ENCODE measurements around the gene SYNDIG1.

The SYNDIG1 gene

DNA sequence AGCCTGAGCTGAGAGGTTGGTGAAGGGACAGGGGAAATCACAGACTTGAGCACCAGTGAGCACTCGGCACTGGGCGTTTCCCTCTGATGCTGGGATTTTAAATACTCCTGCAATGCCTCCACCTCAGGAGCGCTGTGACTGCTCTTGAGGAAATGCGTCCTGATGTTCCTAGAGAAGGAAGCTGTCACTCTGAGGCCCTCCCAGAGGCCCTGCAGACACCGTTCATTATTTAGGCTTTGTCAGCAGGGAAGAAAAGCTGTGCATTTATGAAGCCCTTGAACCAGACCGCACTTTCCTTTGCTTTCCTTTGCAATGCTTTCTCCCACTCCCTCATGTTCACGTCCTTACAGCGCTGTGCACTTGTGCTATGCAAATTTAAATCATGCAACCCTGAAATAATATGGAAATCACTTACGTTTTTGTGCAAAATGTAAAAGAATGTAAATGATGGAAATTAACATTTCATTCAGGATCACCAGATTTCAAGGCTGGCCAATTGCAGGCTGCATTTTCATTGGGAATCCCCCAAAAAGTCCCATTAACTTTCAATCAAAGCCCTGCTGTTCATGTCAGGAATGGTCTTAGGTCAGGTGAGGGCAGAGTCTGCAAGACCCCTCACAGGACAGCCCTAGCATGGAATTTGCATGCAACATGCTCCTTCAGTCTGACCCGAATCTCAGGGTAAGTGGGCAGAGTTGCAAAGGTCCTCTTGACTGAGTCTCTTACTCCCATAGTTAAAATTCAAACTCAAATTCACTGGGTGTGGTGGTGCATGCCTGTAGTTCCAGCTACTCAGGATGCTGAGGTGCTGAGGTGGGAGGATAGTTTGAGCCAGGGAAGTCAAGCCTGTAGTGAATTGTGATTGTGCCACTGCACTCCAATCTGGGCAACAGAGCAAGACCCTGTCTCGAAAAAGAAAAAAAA is 45.8 kb upstream of the SYNDIG1 start:
- Histone ChIP-seq H3K27ac (no peak overlapping the region), H3K27me3 (replicated peaks) (no peaks in the 10 kb centered on the region), H3K36me3 (replicated peaks) (no peaks in the 10 kb centered on the region), H3K4me3 (ENCODE audit: low read depth, low read length) (no peak overlapping the region)
- in situ Hi-C loops (cut with HindIII; ENCODE audit: low pct_ligation_motif_present, low sequenced_read_pairs): no loop called here
- TF ChIP-seq, protein P1, sequence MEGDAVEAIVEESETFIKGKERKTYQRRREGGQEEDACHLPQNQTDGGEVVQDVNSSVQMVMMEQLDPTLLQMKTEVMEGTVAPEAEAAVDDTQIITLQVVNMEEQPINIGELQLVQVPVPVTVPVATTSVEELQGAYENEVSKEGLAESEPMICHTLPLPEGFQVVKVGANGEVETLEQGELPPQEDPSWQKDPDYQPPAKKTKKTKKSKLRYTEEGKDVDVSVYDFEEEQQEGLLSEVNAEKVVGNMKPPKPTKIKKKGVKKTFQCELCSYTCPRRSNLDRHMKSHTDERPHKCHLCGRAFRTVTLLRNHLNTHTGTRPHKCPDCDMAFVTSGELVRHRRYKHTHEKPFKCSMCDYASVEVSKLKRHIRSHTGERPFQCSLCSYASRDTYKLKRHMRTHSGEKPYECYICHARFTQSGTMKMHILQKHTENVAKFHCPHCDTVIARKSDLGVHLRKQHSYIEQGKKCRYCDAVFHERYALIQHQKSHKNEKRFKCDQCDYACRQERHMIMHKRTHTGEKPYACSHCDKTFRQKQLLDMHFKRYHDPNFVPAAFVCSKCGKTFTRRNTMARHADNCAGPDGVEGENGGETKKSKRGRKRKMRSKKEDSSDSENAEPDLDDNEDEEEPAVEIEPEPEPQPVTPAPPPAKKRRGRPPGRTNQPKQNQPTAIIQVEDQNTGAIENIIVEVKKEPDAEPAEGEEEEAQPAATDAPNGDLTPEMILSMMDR (IDR thresholded peaks at IDR 0.05; ENCODE audit: low read depth, low read length, missing control alignments): no peak
- DNase-seq: no peak

- TF ChIP-seq, protein P1 (IDR thresholded peaks at IDR 0.05; ENCODE audit: low read depth, low read length, missing control alignments): no peak
- H3K27ac ChIP-seq: no peak overlapping the region
- H3K4me3 ChIP-seq (ENCODE audit: low read depth, low read length): no peak overlapping the region
- no peaks in the 10 kb centered on the region for H3K27me3 ChIP-seq (replicated peaks)
- DNase-seq: no peak
- no peaks in the 10 kb centered on the region for H3K36me3 ChIP-seq (replicated peaks)
- in situ Hi-C loops (cut with HindIII; ENCODE audit: low pct_ligation_motif_present, low sequenced_read_pairs): no loop called here
Measured at GRCh38 chr20:24425523-24426135, 43.8 kb upstream of the SYNDIG1 start.

GRCh38 chr20:24431279-24432045 is 38.0 kb upstream of the SYNDIG1 start:
- no peak for DNase-seq
- in situ Hi-C loops (cut with HindIII; ENCODE audit: low pct_ligation_motif_present, low sequenced_read_pairs): no loop called here
- H3K36me3 ChIP-seq (replicated peaks): no peaks in the 10 kb centered on the region
- no peak overlapping the region for H3K4me3 ChIP-seq (ENCODE audit: low read depth, low read length)
- TF ChIP-seq, protein P1 (IDR thresholded peaks at IDR 0.05; ENCODE audit: low read depth, low read length, missing control alignments): no peak
- H3K27me3 ChIP-seq (replicated peaks): no peaks in the 10 kb centered on the region
- no peak overlapping the region for H3K27ac ChIP-seq

- Histone ChIP-seq H3K4me3 (ENCODE audit: low read depth, low read length) (no peak overlapping the region), H3K27ac (no peak overlapping the region), H3K27me3 (replicated peaks) (no peaks in the 10 kb centered on the region), H3K36me3 (replicated peaks) (no peaks in the 10 kb centered on the region)
- TF ChIP-seq, protein P1 (IDR thresholded peaks at IDR 0.05; ENCODE audit: low read depth, low read length, missing control alignments): no peak
- no peak for DNase-seq
- in situ Hi-C loops (cut with HindIII; ENCODE audit: low pct_ligation_motif_present, low sequenced_read_pairs): no loop called here
Measured at GRCh38 chr20:24432046-24432442, 37.4 kb upstream of the SYNDIG1 start.

- DNase-seq: no peak
- in situ Hi-C loops (cut with HindIII; ENCODE audit: low pct_ligation_motif_present, low sequenced_read_pairs): no loop called here
Measured at GRCh38 chr20:24436160-24436559, 33.3 kb upstream of the SYNDIG1 start.

More at GRCh38 chr20:24436160-24436559, 33.3 kb upstream of the SYNDIG1 start:
- Histone ChIP-seq H3K27me3 (replicated peaks) (no peaks in the 10 kb centered on the region), H3K27ac (no peak overlapping the region), H3K4me3 (ENCODE audit: low read depth, low read length) (no peak overlapping the region), H3K36me3 (replicated peaks) (no peaks in the 10 kb centered on the region)
- TF ChIP-seq, protein P1 (IDR thresholded peaks at IDR 0.05; ENCODE audit: low read depth, low read length, missing control alignments): no peak

Data from brain microvascular endothelial cell (primary cell).